A673 (cell line): ENCODE results near the gene CLEC20A.

Source experiments
- CTCF ChIP-seq: fragments of 300-800, 200-600 bp; sonication (generic); conservative IDR thresholded peaks from 2 replicates; pipeline ENCODE4 v1.5.1; 2017; ENCODE audit warnings: low read depth, mild to moderate bottlenecking, antibody characterized with exemption, low read length, moderate library complexity, mixed read lengths
- EZH2 ChIP-seq: fragments of 200-600 bp; sonication (generic); IDR thresholded peaks from 2 replicates; pipeline ENCODE4 v1.6.1; 2017; ENCODE audit warnings: borderline replicate concordance, low read depth, mild to moderate bottlenecking, mixed read lengths, antibody characterized with exemption, low read length; ENCODE audit not compliant: poor library complexity, severe bottlenecking

DNA sequence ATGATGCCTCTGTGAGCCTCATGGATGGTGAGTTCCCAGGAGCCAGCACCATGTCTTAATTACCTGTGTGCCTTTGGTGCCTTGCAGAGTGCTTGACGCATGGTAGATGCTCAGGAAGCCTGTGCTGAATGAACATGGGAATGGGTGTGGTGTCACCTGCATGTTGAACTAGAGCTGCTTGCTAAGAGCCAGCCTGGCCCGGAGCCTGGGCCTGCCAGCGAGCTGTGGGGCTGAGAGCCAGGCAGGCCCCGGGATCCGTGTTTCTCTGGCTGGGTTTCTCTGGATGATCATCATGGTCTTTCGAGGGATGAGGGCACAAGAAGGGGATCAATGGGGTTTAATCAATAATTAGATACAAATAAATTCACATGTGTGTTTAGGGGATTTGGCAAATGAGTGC is 9.4 kb upstream of the CLEC20A start:
- TF ChIP-seq CTCF (no peak), EZH2 (no peak)
